GM12878 (cell line): Measurements from ENCODE around the gene DLK1. TPM values are rescaled to one million over a fixed set of nuclear protein-coding genes. Genes with fewer than 3 reads are reported as not detected.

Experiments used
- ATAC-seq: fragments of 200-7000 bp; cut with Tn5 transposase; 3 replicates; pipeline ENCODE4 v1.9.1; 2020; ENCODE audit warnings: mild to moderate bottlenecking, moderate library complexity
- BruUV-seq: library from RNA; stranded (reverse); fragments of 400-500 nt; replicated peaks from 2 replicates; lab custom pipeline; 2021; lab: Mats Ljungman, UMichigan
- CTCF ChIA-PET: fragments of 300-600 bp; sonication (Branson Sonifier 250); formaldehyde crosslinking; extraction: SDS; loops from one replicate; lab custom pipeline; 2021; ENCODE audit warnings: inconsistent platforms; lab: Yijun Ruan, JAX
- POLR2A ChIA-PET: fragments of 350-600 bp; formaldehyde crosslinking; extraction: SDS; loops from one replicate; lab custom pipeline; 2021; ENCODE audit warnings: inconsistent platforms; lab: Charles Lee
- RAD21 ChIA-PET: fragments of 300-600 bp; sonication (Branson Sonifier 250); formaldehyde crosslinking; loops from one replicate; lab custom pipeline; 2023; ENCODE audit warnings: antibody characterized with exemption; ENCODE audit not compliant: unreplicated experiment; lab: Charles Lee
- SMC1A ChIA-PET: fragments of 300-600 bp; sonication (Branson Sonifier 250); formaldehyde crosslinking; loops from one replicate; lab custom pipeline; 2023; ENCODE audit not compliant: unreplicated experiment, uncharacterized antibody; lab: Charles Lee
- DNase-seq: peaks from one replicate; pipeline ENCODE4 v3.0.0-alpha.2; 2011; ENCODE audit warnings: low read depth, low spot score
- FAIRE-seq: peaks from 3 replicates; lab custom pipeline; 2011; peaks lifted over from hg19 to GRCh38; lab: Jason Lieb, UNC
- H2AFZ ChIP-seq: 2 replicates; pipeline ENCODE4 v1.6.0; 2011; ENCODE audit warnings: low read depth, low read length, control low read depth; ENCODE audit not compliant: control insufficient read depth
- H3K27ac ChIP-seq: 2 replicates; pipeline ENCODE4 v1.5.1; 2011; ENCODE audit warnings: control low read depth; ENCODE audit not compliant: control insufficient read depth, insufficient read depth
- H3K27me3 ChIP-seq, 2 experiments: replicated peaks in 1 of 2; 2 replicates each; pipeline versions ENCODE4 v1.6.0 to v1.6.1; 2011; ENCODE audit warnings: low read length in 1 of 2; ENCODE audit not compliant: control insufficient read depth in 2 of 2, insufficient read depth in 2 of 2
- H3K36me3 ChIP-seq, 2 experiments: 2 replicates each; pipeline ENCODE4 v1.5.1; 2011; ENCODE audit warnings: low read length in 1 of 2; ENCODE audit not compliant: control insufficient read depth in 2 of 2, insufficient read depth in 2 of 2
- H3K4me1 ChIP-seq: 2 replicates; pipeline ENCODE4 v1.6.1; 2011; ENCODE audit warnings: mild to moderate bottlenecking, low read length, moderate library complexity, mixed read lengths; ENCODE audit not compliant: control insufficient read depth, insufficient read depth
- H3K4me2 ChIP-seq: 2 replicates; pipeline ENCODE4 v1.6.0; 2011; ENCODE audit warnings: control low read depth; ENCODE audit not compliant: control insufficient read depth, insufficient read depth
- H3K4me3 ChIP-seq: fragments of 200-600 bp; sonication (generic); 2 replicates; pipeline ENCODE4 v1.5.1; 2016
- H3K79me2 ChIP-seq: 2 replicates; pipeline ENCODE4 v1.6.0; 2011; ENCODE audit warnings: low read length; ENCODE audit not compliant: control insufficient read depth, insufficient read depth
- H3K9ac ChIP-seq: 2 replicates; pipeline ENCODE4 v1.8.0; 2011; ENCODE audit warnings: low read length, control low read depth, mixed read lengths; ENCODE audit not compliant: control insufficient read depth, insufficient read depth
- H3K9me3 ChIP-seq: replicated peaks from 3 replicates; pipeline ENCODE4 v1.5.1; 2011; ENCODE audit warnings: mild to moderate bottlenecking, low read length; ENCODE audit not compliant: control insufficient read depth, insufficient read depth
- H4K20me1 ChIP-seq: 2 replicates; pipeline ENCODE4 v1.6.0; 2011; ENCODE audit not compliant: control insufficient read depth, insufficient read depth
- BHLHE40 ChIP-seq, 2 experiments: fragments of 450-650 bp in 1 of 2; IDR thresholded peaks; 2 replicates each; pipeline ENCODE4 v1.6.1; 2011 to 2017; ENCODE audit warnings: low read depth in 2 of 2, borderline replicate concordance in 1 of 2, improper control_type of control experiment in 1 of 2, low read length in 1 of 2, mild to moderate bottlenecking in 1 of 2
- CREB1 ChIP-seq: IDR thresholded peaks from 2 replicates; pipeline ENCODE4 v1.6.1; 2012; ENCODE audit warnings: low read depth, mild to moderate bottlenecking, inconsistent platforms
- EED ChIP-seq: sonication (generic); IDR thresholded peaks from 2 replicates; pipeline ENCODE4 v1.6.1; 2016; ENCODE audit warnings: antibody characterized with exemption, low read depth
- EP300 ChIP-seq, 2 experiments: fragments of 150-350 bp in 1 of 2; IDR thresholded peaks; 2 replicates each; pipeline ENCODE4 v1.6.1; 2011 to 2012; ENCODE audit warnings: low read depth in 2 of 2, low read length in 2 of 2, borderline replicate concordance in 1 of 2, improper control_type of control experiment in 1 of 2, inconsistent platforms in 1 of 2; ENCODE audit not compliant: control insufficient read depth in 1 of 2
- JUND ChIP-seq: IDR thresholded peaks from 2 replicates; pipeline ENCODE4 v1.6.1; 2012; ENCODE audit warnings: low read depth, mild to moderate bottlenecking, low read length, improper control_type of control experiment, moderate library complexity
- MEF2A ChIP-seq: IDR thresholded peaks from 2 replicates; pipeline ENCODE4 v1.6.1; 2011; ENCODE audit warnings: low read depth, mild to moderate bottlenecking, low read length, moderate library complexity; ENCODE audit not compliant: insufficient read depth
- MEF2B ChIP-seq: fragments of 450-650 bp; IDR thresholded peaks from 2 replicates; pipeline ENCODE4 v1.6.1; 2018; ENCODE audit warnings: mild to moderate bottlenecking, moderate library complexity; ENCODE audit not compliant: partially characterized antibody, poor library complexity, severe bottlenecking
- MXI1 ChIP-seq: fragments of 150-350 bp; IDR thresholded peaks from 2 replicates; pipeline ENCODE4 v1.6.1; 2011; ENCODE audit warnings: low read depth, mild to moderate bottlenecking, inconsistent platforms, low read length, improper control_type of control experiment
- MYB ChIP-seq: fragments of 150-350 bp; IDR thresholded peaks from 2 replicates; pipeline ENCODE4 v1.6.1; 2014; ENCODE audit warnings: mild to moderate bottlenecking, low read depth, low read length, borderline replicate concordance
- NBN ChIP-seq: fragments of 450-650 bp; IDR thresholded peaks from 2 replicates; pipeline ENCODE4 v1.6.1; 2016
- NR2C1 ChIP-seq: fragments of 450-650 bp; IDR thresholded peaks from 2 replicates; pipeline ENCODE4 v1.6.1; 2017; ENCODE audit warnings: antibody characterized with exemption, mild to moderate bottlenecking, moderate library complexity
- NR2C2 ChIP-seq: IDR thresholded peaks from 2 replicates; pipeline ENCODE4 v1.6.1; 2011; ENCODE audit warnings: borderline replicate concordance, low read depth; ENCODE audit not compliant: control insufficient read depth, insufficient read length
- POLR2AphosphoS2 ChIP-seq: IDR thresholded peaks from 2 replicates; pipeline ENCODE4 v1.6.1; 2011; ENCODE audit warnings: low read depth, mild to moderate bottlenecking, low read length, improper control_type of control experiment, moderate library complexity
- RCOR1 ChIP-seq: conservative IDR thresholded peaks from 2 replicates; pipeline ENCODE4 v1.6.1; 2012; ENCODE audit warnings: low read depth, low read length, improper control_type of control experiment
- ZNF217 ChIP-seq: fragments of 450-650 bp; IDR thresholded peaks from 2 replicates; pipeline ENCODE4 v1.6.1; 2017; ENCODE audit warnings: antibody characterized with exemption, mild to moderate bottlenecking
- WGBS: methylation state at CpG from one replicate; pipeline ENCODE4 v1.1.6; 2016; ENCODE audit warnings: low lambda C conversion rate; ENCODE audit not compliant: insufficient replicate concordance, insufficient coverage; ENCODE audit errors: missing lambda C conversion rate; 5-methylcytosine and 5-hydroxymethylcytosine counted together
- in situ Hi-C: fragments of 300-500 bp; cut with MboI; formaldehyde crosslinking; loops from 9 replicates; pipeline ENCODE4 v1.14.3; 2018; ENCODE audit warnings: mixed read lengths
- intact Hi-C: fragments of 100-400 bp; cut with micrococcal nuclease; formaldehyde crosslinking; loops from one replicate; pipeline ENCODE4 v1.14.2; 2022; ENCODE audit not compliant: unreplicated experiment
- polyA plus RNA-seq, 11 experiments: library from polyadenylated mRNA; depleted of rRNA in 4 of 11; unstranded in 6 of 11; stranded (reverse) in 5 of 11; fragments of >200 nt; fragmentation: Nextera tagmentation in 4 of 11; fragmentation: Illumina TruSeq in 1 of 11; extraction: Ambion mirVana in 4 of 11; extraction: Trizol in 1 of 11; gene quantifications; 1 replicate in 1 of 11; 2 replicates in 10 of 11; pipeline versions ENCODE4 v1.2.1 to v1.2.3, GENCODE V29; 2011 to 2016; ENCODE audit warnings: inconsistent platforms in 2 of 11, missing spikeins in 2 of 11, low read depth in 1 of 11
- total RNA-seq, 4 experiments: library from RNA; depleted of rRNA in 3 of 4; stranded (reverse); fragments of >200 nt in 3 of 4; fragmentation: Illumina TruSeq in 1 of 4; extraction: Trizol in 1 of 4; gene quantifications; 2 replicates each; pipeline versions ENCODE4 v1.2.1 to v1.2.3, GENCODE V29; 2013 to 2021
- TF ChIP-seq, protein P1 (sequence below): fragments of 450-650 bp; IDR thresholded peaks from 2 replicates; pipeline ENCODE4 v1.6.1; 2018; ENCODE audit warnings: borderline replicate concordance, mild to moderate bottlenecking; ENCODE audit not compliant: partially characterized antibody
- TF ChIP-seq, protein P2 (sequence below): IDR thresholded peaks from 2 replicates; pipeline ENCODE4 v1.6.1; 2011; ENCODE audit warnings: low read depth, low read length, improper control_type of control experiment, borderline replicate concordance
- TF ChIP-seq, protein P3 (sequence below): fragments of 450-650 bp; formaldehyde crosslinking; IDR thresholded peaks from 2 replicates; pipeline ENCODE4 v1.4.0; 2020; ENCODE audit warnings: mild to moderate bottlenecking, moderate library complexity

DLK1 gene
- total and polyA plus RNA-seq, 10 of the 15 experiments (the other 5 are each of a cell fraction or from before 2014, with no cell fraction given) = 0.87 TPM; not detected in 9

DNA sequence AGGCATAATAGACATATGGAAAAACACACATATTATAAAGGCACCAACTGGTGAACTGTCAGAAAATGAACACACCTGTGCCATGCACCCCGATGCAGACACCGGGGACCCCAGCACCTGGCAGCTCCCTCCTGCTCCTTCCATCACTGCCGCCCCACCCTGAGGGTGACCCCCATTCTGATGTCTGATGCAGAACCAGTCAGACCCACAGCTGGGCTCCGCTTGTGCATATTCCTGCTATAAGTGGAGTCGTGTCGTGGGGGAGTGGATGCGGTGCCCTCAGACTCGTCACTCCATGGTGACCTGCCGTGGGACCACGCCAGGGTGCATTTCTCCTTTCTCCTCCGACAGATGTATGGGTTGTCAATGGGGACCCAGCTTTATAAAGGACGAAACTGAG, 53.6 kb downstream of the DLK1 start:
- Histone ChIP-seq H3K36me3 (no peaks in the 10 kb centered on the region), H3K4me3 (no peak overlapping the region), H4K20me1 (no peaks in the 10 kb centered on the region), H3K9ac (no peak overlapping the region), H2AFZ (no peak overlapping the region), H3K4me2 (no peak overlapping the region), H3K79me2 (no peaks in the 10 kb centered on the region), H3K4me1 (no peaks in the 10 kb centered on the region), H3K27me3 (peaks cover 0 to 2% of the 10 kb centered on the region in 2 experiments; a peak in 2 of 4 replicates), H3K27ac (no peak overlapping the region), H3K9me3 (no peaks in the 10 kb centered on the region)
- ChIA-PET SMC1A (no interaction called here), RAD21 (no interaction called here), POLR2A (no interaction called here), CTCF (no interaction called here)
- WGBS = 25% methylated on average over 12 of the region's 12 CpGs
- in situ Hi-C loops = no loop called here
- TF ChIP-seq MEF2A (no peak), MYB (no peak), POLR2AphosphoS2 (no peak), NBN (no peak), NR2C1 (no peak), CREB1 (no peak), NR2C2 (no peak), MXI1 (no peak), MEF2B (no peak), EP300 (IDR thresholded peaks at IDR 0.05; ENCODE audit: borderline replicate concordance in 1 of 2, control insufficient read depth in 1 of 2, low read depth in 2 of 2, low read length in 2 of 2) (no peak), BHLHE40 (IDR thresholded peaks at IDR 0.05; ENCODE audit: borderline replicate concordance in 1 of 2, low read depth in 2 of 2, low read length in 1 of 2) (no peak), RCOR1 (no peak), EED (no peak), ZNF217 (no peak), JUND (no peak)
- TF ChIP-seq, protein P1, sequence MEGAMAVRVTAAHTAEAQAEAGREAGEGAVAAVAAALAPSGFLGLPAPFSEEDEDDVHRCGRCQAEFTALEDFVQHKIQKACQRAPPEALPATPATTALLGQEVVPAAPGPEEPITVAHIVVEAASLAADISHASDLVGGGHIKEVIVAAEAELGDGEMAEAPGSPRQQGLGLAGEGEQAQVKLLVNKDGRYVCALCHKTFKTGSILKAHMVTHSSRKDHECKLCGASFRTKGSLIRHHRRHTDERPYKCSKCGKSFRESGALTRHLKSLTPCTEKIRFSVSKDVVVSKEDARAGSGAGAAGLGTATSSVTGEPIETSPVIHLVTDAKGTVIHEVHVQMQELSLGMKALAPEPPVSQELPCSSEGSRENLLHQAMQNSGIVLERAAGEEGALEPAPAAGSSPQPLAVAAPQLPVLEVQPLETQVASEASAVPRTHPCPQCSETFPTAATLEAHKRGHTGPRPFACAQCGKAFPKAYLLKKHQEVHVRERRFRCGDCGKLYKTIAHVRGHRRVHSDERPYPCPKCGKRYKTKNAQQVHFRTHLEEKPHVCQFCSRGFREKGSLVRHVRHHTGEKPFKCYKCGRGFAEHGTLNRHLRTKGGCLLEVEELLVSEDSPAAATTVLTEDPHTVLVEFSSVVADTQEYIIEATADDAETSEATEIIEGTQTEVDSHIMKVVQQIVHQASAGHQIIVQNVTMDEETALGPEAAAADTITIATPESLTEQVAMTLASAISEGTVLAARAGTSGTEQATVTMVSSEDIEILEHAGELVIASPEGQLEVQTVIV = no peak
- TF ChIP-seq, protein P2, sequence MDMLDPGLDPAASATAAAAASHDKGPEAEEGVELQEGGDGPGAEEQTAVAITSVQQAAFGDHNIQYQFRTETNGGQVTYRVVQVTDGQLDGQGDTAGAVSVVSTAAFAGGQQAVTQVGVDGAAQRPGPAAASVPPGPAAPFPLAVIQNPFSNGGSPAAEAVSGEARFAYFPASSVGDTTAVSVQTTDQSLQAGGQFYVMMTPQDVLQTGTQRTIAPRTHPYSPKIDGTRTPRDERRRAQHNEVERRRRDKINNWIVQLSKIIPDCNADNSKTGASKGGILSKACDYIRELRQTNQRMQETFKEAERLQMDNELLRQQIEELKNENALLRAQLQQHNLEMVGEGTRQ = no peak
- TF ChIP-seq, protein P3, sequence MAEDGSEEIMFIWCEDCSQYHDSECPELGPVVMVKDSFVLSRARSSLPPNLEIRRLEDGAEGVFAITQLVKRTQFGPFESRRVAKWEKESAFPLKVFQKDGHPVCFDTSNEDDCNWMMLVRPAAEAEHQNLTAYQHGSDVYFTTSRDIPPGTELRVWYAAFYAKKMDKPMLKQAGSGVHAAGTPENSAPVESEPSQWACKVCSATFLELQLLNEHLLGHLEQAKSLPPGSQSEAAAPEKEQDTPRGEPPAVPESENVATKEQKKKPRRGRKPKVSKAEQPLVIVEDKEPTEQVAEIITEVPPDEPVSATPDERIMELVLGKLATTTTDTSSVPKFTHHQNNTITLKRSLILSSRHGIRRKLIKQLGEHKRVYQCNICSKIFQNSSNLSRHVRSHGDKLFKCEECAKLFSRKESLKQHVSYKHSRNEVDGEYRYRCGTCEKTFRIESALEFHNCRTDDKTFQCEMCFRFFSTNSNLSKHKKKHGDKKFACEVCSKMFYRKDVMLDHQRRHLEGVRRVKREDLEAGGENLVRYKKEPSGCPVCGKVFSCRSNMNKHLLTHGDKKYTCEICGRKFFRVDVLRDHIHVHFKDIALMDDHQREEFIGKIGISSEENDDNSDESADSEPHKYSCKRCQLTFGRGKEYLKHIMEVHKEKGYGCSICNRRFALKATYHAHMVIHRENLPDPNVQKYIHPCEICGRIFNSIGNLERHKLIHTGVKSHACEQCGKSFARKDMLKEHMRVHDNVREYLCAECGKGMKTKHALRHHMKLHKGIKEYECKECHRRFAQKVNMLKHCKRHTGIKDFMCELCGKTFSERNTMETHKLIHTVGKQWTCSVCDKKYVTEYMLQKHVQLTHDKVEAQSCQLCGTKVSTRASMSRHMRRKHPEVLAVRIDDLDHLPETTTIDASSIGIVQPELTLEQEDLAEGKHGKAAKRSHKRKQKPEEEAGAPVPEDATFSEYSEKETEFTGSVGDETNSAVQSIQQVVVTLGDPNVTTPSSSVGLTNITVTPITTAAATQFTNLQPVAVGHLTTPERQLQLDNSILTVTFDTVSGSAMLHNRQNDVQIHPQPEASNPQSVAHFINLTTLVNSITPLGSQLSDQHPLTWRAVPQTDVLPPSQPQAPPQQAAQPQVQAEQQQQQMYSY (CRISPR knock-in tag) = no peak
- DNase-seq (no peak), FAIRE-seq (no peak), ATAC-seq (no peak)
- no TSS peak for BruUV-seq
- intact Hi-C loops = no loop called here
